Uterus (tissue), 2 donors: Measurements from ENCODE around the gene CAPRIN2.

ENCODE experiments used
- POLR2A ChIP-seq, 2 donors: fragments of 450-650 bp; IDR thresholded peaks; one replicate each; pipeline ENCODE4 v1.6.1; 2016; ENCODE audit warnings: antibody characterized with exemption in 2 of 2, mild to moderate bottlenecking in 1 of 2, moderate library complexity in 1 of 2
- TF ChIP-seq, protein P1 (sequence below), 4 experiments: fragments of 200-600 bp in 2 of 4; fragments of 450-650 bp in 2 of 4; sonication (generic) in 2 of 4; IDR thresholded peaks; one replicate each; pipeline ENCODE4 v1.5.1; 2016 to 2019; ENCODE audit warnings: antibody characterized with exemption in 4 of 4, mild to moderate bottlenecking in 2 of 4, moderate library complexity in 1 of 4

DNA sequence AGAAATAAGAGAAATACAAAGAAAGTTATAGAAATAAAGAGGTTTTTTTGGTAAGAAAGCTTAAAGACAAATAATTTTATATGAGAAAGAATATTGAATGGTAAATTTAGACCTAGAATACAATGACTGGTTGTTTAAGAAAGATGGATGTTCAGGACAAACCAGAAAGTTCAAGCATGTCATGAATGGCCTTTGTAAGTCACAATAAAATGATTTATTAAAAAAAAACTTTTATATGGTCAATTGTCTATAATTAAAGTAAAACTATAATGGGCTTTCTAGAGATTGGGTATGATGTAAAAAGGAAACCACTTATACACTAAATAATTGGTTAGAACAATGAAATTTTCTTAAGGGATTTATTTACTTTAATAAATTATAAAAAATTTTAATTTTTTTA, 19.8 kb upstream of the CAPRIN2 start:
- TF ChIP-seq POLR2A (IDR thresholded peaks at IDR 0.05) = no peak
- TF ChIP-seq, protein P1, sequence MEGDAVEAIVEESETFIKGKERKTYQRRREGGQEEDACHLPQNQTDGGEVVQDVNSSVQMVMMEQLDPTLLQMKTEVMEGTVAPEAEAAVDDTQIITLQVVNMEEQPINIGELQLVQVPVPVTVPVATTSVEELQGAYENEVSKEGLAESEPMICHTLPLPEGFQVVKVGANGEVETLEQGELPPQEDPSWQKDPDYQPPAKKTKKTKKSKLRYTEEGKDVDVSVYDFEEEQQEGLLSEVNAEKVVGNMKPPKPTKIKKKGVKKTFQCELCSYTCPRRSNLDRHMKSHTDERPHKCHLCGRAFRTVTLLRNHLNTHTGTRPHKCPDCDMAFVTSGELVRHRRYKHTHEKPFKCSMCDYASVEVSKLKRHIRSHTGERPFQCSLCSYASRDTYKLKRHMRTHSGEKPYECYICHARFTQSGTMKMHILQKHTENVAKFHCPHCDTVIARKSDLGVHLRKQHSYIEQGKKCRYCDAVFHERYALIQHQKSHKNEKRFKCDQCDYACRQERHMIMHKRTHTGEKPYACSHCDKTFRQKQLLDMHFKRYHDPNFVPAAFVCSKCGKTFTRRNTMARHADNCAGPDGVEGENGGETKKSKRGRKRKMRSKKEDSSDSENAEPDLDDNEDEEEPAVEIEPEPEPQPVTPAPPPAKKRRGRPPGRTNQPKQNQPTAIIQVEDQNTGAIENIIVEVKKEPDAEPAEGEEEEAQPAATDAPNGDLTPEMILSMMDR (IDR thresholded peaks at IDR 0.05) = no peak
